Panc1 (cell line): ENCODE data around the gene RALB. TPM values are rescaled to one million over a fixed set of nuclear protein-coding genes. Genes with fewer than 3 reads are reported as not detected.

Source experiments
- ATAC-seq: fragments of 200-7000 bp; cut with Tn5 transposase; 2 replicates; pipeline ENCODE4 v1.9.1; 2020; ENCODE audit warnings: mild to moderate bottlenecking, moderate library complexity
- BruUV-seq: library from RNA; stranded (reverse); fragments of 400-500 nt; replicated peaks from 2 replicates; lab custom pipeline; 2021; lab: Mats Ljungman, UMichigan
- CTCF ChIA-PET: fragments of 300-600 bp; sonication (Branson Sonifier 250); formaldehyde crosslinking; loops from one replicate; lab custom pipeline; 2022; ENCODE audit warnings: antibody characterized with exemption; lab: Charles Lee
- POLR2A ChIA-PET: fragments of 300-600 bp; sonication (Branson Sonifier 250); formaldehyde crosslinking; loops from one replicate; lab custom pipeline; 2022; ENCODE audit warnings: antibody characterized with exemption; lab: Charles Lee
- DNase-seq: peaks from one replicate; pipeline ENCODE4 v3.0.0-alpha.2; 2010; ENCODE audit warnings: low read depth, low spot score
- H3K27ac ChIP-seq: 2 replicates; pipeline ENCODE4 v1.5.1; 2011; ENCODE audit warnings: mild to moderate bottlenecking, low read length, inconsistent platforms
- H3K27me3 ChIP-seq: fragments of 200-500 bp; sonication (Bioruptor generic); 2 replicates; pipeline ENCODE4 v1.6.0; 2014; ENCODE audit warnings: low read length, inconsistent platforms; ENCODE audit not compliant: control insufficient read depth, insufficient read depth
- H3K36me3 ChIP-seq: fragments of 200-500 bp; sonication (Bioruptor generic); 2 replicates; pipeline ENCODE4 v1.5.1; 2014; ENCODE audit warnings: inconsistent platforms, mild to moderate bottlenecking, low read length, moderate library complexity; ENCODE audit not compliant: control insufficient read depth, insufficient read depth
- H3K4me1 ChIP-seq: 2 replicates; pipeline ENCODE4 v1.5.1; 2011; ENCODE audit warnings: inconsistent platforms, mild to moderate bottlenecking, low read length, moderate library complexity; ENCODE audit not compliant: control insufficient read depth, insufficient read depth
- H3K4me3 ChIP-seq, 2 experiments: 2 replicates each; pipeline ENCODE4 v1.5.1; 2011 to 2012; ENCODE audit warnings: low read depth in 2 of 2, low read length in 2 of 2, mild to moderate bottlenecking in 2 of 2, inconsistent platforms in 1 of 2, moderate library complexity in 1 of 2
- H3K9me3 ChIP-seq: fragments of 200-500 bp; sonication (Bioruptor generic); 2 replicates; pipeline ENCODE4 v1.5.1; 2014; ENCODE audit warnings: low read depth, mild to moderate bottlenecking, inconsistent platforms, low read length, moderate library complexity; ENCODE audit not compliant: control insufficient read depth, insufficient read depth
- POLR2AphosphoS5 ChIP-seq: IDR thresholded peaks from 2 replicates; pipeline ENCODE4 v1.6.1; 2012; ENCODE audit warnings: mild to moderate bottlenecking, low read depth, low read length, moderate library complexity
- SIN3A ChIP-seq: IDR thresholded peaks from 2 replicates; pipeline ENCODE4 v1.6.1; 2012; ENCODE audit warnings: low read depth, mild to moderate bottlenecking, low read length, moderate library complexity, borderline replicate concordance; ENCODE audit not compliant: insufficient read depth
- TCF7L2 ChIP-seq: IDR thresholded peaks from 2 replicates; pipeline ENCODE4 v1.6.1; 2011; ENCODE audit warnings: mild to moderate bottlenecking, low read depth, low read length, inconsistent platforms
- in situ Hi-C: cut with HindIII; loops from 2 replicates; pipeline ENCODE4 v1.10.0; 2016; ENCODE audit warnings: low sequenced_read_pairs, low pct_unique_long_range_greater_than_20kb
- intact Hi-C: fragments of 100-400 bp; cut with micrococcal nuclease; formaldehyde crosslinking; loops from one replicate; pipeline ENCODE4 v1.10.0; 2022; ENCODE audit not compliant: unreplicated experiment
- total RNA-seq: library from RNA; stranded (reverse); gene quantifications from one replicate; pipeline ENCODE4 v1.2.1, GENCODE V29; 2021; ENCODE audit not compliant: unreplicated experiment
- TF ChIP-seq, protein P1 (sequence below): fragments of 450-650 bp; IDR thresholded peaks from 2 replicates; pipeline ENCODE4 v1.5.1; 2017; ENCODE audit warnings: mild to moderate bottlenecking
- TF ChIP-seq, protein P2 (sequence below), 2 experiments: IDR thresholded peaks; 2 replicates each; pipeline ENCODE4 v1.6.1; 2011 to 2012; ENCODE audit warnings: low read depth in 2 of 2, control low read depth in 1 of 2, low read length in 1 of 2, mild to moderate bottlenecking in 1 of 2, moderate library complexity in 1 of 2; ENCODE audit not compliant: insufficient read depth in 1 of 2

Gene RALB
- total RNA-seq, 1 experiment from 2014 or later, result 47.8 TPM

DNA sequence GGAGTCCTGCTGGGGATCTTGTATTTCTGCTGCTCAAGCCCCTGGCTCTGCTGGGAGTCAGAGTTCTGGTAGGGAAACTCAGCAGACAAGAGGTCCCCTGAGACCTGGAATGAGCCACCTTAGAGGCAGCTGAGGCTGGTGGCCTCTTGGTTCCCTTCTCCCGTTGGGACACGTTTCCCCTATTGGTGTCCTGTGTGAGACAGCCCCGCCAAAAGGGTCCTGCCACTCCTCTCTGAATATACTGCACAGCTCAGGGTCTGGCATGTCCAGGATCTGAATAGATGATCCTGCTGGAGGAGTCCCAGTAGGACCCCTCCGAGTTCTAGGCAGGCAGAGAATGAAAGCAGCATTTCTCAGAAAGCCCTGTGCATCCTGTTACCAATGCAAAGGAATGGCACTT lies 2.0 kb upstream of the RALB start:
- no peaks in the 10 kb centered on the region for H3K9me3 ChIP-seq
- intact Hi-C loops, result no loop called here
- DNase-seq (no peak), ATAC-seq (no peak)
- peaks cover 29% of the 10 kb centered on the region for H3K4me1 ChIP-seq
- H3K27me3 ChIP-seq, result no peaks in the 10 kb centered on the region
- CTCF ChIA-PET, result no interaction called here
- no peaks in the 10 kb centered on the region; the same call in 1 of the 2 replicates for H3K36me3 ChIP-seq
- TF ChIP-seq, protein P1, sequence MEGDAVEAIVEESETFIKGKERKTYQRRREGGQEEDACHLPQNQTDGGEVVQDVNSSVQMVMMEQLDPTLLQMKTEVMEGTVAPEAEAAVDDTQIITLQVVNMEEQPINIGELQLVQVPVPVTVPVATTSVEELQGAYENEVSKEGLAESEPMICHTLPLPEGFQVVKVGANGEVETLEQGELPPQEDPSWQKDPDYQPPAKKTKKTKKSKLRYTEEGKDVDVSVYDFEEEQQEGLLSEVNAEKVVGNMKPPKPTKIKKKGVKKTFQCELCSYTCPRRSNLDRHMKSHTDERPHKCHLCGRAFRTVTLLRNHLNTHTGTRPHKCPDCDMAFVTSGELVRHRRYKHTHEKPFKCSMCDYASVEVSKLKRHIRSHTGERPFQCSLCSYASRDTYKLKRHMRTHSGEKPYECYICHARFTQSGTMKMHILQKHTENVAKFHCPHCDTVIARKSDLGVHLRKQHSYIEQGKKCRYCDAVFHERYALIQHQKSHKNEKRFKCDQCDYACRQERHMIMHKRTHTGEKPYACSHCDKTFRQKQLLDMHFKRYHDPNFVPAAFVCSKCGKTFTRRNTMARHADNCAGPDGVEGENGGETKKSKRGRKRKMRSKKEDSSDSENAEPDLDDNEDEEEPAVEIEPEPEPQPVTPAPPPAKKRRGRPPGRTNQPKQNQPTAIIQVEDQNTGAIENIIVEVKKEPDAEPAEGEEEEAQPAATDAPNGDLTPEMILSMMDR, result no peak
- TF ChIP-seq, protein P2, sequence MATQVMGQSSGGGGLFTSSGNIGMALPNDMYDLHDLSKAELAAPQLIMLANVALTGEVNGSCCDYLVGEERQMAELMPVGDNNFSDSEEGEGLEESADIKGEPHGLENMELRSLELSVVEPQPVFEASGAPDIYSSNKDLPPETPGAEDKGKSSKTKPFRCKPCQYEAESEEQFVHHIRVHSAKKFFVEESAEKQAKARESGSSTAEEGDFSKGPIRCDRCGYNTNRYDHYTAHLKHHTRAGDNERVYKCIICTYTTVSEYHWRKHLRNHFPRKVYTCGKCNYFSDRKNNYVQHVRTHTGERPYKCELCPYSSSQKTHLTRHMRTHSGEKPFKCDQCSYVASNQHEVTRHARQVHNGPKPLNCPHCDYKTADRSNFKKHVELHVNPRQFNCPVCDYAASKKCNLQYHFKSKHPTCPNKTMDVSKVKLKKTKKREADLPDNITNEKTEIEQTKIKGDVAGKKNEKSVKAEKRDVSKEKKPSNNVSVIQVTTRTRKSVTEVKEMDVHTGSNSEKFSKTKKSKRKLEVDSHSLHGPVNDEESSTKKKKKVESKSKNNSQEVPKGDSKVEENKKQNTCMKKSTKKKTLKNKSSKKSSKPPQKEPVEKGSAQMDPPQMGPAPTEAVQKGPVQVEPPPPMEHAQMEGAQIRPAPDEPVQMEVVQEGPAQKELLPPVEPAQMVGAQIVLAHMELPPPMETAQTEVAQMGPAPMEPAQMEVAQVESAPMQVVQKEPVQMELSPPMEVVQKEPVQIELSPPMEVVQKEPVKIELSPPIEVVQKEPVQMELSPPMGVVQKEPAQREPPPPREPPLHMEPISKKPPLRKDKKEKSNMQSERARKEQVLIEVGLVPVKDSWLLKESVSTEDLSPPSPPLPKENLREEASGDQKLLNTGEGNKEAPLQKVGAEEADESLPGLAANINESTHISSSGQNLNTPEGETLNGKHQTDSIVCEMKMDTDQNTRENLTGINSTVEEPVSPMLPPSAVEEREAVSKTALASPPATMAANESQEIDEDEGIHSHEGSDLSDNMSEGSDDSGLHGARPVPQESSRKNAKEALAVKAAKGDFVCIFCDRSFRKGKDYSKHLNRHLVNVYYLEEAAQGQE (IDR thresholded peaks at IDR 0.05; ENCODE audit: insufficient read depth in 1 of 2, low read depth in 2 of 2, low read length in 1 of 2), result no peak
- no peak for TF ChIP-seq TCF7L2
- no peak for TF ChIP-seq POLR2AphosphoS5
- no peak for TF ChIP-seq SIN3A
- no peak overlapping the region for H3K27ac ChIP-seq
- in situ Hi-C loops, result no loop called here
- BruUV-seq, result no TSS peak
- POLR2A ChIA-PET, result no interaction called here
- no peak overlapping the region for H3K4me3 ChIP-seq

DNA sequence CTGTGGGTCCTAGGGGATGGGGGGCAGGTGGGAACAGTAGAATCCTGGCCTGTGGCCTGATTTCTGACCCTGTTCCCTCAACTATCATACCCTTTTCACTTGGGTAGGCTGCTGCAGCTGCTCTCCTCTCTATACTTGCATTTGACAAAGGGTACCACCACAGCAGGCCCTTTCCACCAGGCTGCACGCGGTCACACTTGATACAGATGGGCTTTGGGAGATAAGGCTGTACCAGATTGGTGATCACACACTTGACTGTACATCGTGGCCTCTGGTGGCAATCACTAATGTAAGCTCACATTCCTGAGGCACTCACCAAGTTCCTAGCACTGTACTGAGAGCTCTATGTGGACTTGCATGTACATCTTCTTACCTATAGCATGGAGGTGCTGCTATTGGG lies 1.6 kb upstream of the RALB start:
- CTCF ChIA-PET, result no interaction called here
- BruUV-seq, result no TSS peak

More for the DNA sequence above, 1.6 kb upstream of the RALB start:
- H3K27me3 ChIP-seq, result no peaks in the 10 kb centered on the region
- POLR2A ChIA-PET, result no interaction called here
- H3K9me3 ChIP-seq, result no peaks in the 10 kb centered on the region; the same call in 1 of the 2 replicates
- no peak for DNase-seq
- intact Hi-C loops (no loop called here), in situ Hi-C loops (no loop called here)
- no peak overlapping the region for H3K4me3 ChIP-seq
- H3K36me3 ChIP-seq, result no peaks in the 10 kb centered on the region; the same call in 1 of the 2 replicates
- peaks cover 24% of the 10 kb centered on the region for H3K4me1 ChIP-seq
- TF ChIP-seq, protein P1, result no peak
- TF ChIP-seq POLR2AphosphoS5 (no peak), TCF7L2 (no peak), SIN3A (no peak)
- TF ChIP-seq, protein P2 (IDR thresholded peaks at IDR 0.05; ENCODE audit: insufficient read depth in 1 of 2, low read depth in 2 of 2, low read length in 1 of 2), result no peak
- ATAC-seq, result no peak
- H3K27ac ChIP-seq, result no peak overlapping the region
